K562 (cell line): ENCODE results near the gene FBXL12. TPM values are rescaled to one million over a fixed set of nuclear protein-coding genes. Genes with fewer than 3 reads are reported as not detected.

ENCODE experiments used
- ARID2 ChIP-seq: fragments of 450-650 bp; IDR thresholded peaks from 2 replicates; pipeline ENCODE4 v1.6.1; 2017; ENCODE audit warnings: antibody characterized with exemption, mild to moderate bottlenecking
- ATF3 ChIP-seq, 2 experiments: fragments of 450-650 bp in 1 of 2; sonication (generic) in 1 of 2; formaldehyde crosslinking in 1 of 2; IDR thresholded peaks in 1 of 2; conservative IDR thresholded peaks in 1 of 2; 2 replicates each; pipeline versions ENCODE4 v1.6.1 to v1.8.1; 2016 to 2023; ENCODE audit warnings: mild to moderate bottlenecking in 2 of 2, moderate library complexity in 2 of 2, inconsistent platforms in 1 of 2, missing genetic modification reagents in 1 of 2
- CHD2 ChIP-seq: IDR thresholded peaks from 2 replicates; pipeline ENCODE4 v1.6.1; 2011; ENCODE audit warnings: low read depth, low read length
- CREB5 ChIP-seq: fragments of 250-450 bp; sonication (Bioruptor Pico); IDR thresholded peaks from 2 replicates; pipeline ENCODE4 v1.5.0; 2020; ENCODE audit warnings: mild to moderate bottlenecking
- DPF2 ChIP-seq: fragments of 450-650 bp; IDR thresholded peaks from 2 replicates; pipeline ENCODE4 v1.6.1; 2016
- HNRNPLL ChIP-seq: fragments of 200-400 bp; formaldehyde crosslinking; IDR thresholded peaks from 2 replicates; pipeline ENCODE4 v1.6.1; 2017; ENCODE audit warnings: low read length, low read depth, mild to moderate bottlenecking; ENCODE audit not compliant: poor library complexity, severe bottlenecking
- NFATC3 ChIP-seq: fragments of 450-650 bp; IDR thresholded peaks from 2 replicates; pipeline ENCODE4 v1.6.1; 2017; ENCODE audit warnings: mild to moderate bottlenecking
- SMARCC2 ChIP-seq: fragments of 450-650 bp; IDR thresholded peaks from 2 replicates; pipeline ENCODE4 v1.6.1; 2017; ENCODE audit warnings: antibody characterized with exemption, moderate library complexity, mild to moderate bottlenecking, low read depth
- SRSF1 ChIP-seq: fragments of 200-400 bp; formaldehyde crosslinking; IDR thresholded peaks from 2 replicates; pipeline ENCODE4 v1.6.1; 2017; ENCODE audit warnings: mild to moderate bottlenecking, low read depth, low read length, moderate library complexity
- XRCC3 ChIP-seq: fragments of 450-650 bp; IDR thresholded peaks from 2 replicates; pipeline ENCODE4 v1.6.1; 2017; ENCODE audit warnings: mild to moderate bottlenecking, moderate library complexity
- ZBTB11 ChIP-seq, 3 experiments: fragments of 200-800 bp in 1 of 3; fragments of 250-450 bp in 1 of 3; fragments of 450-650 bp in 1 of 3; sonication (Bioruptor Pico) in 1 of 3; sonication (Bioruptor generic) in 1 of 3; formaldehyde crosslinking in 1 of 3; IDR thresholded peaks; 2 replicates each; pipeline versions ENCODE4 v1.6.1 to v1.8.0; 2016 to 2022; ENCODE audit warnings: mild to moderate bottlenecking in 2 of 3, missing genetic modification characterization in 2 of 3, missing compliant biosample characterization in 1 of 3, moderate library complexity in 1 of 3
- ZFP91 ChIP-seq: sonication (generic); formaldehyde crosslinking; IDR thresholded peaks from 2 replicates; pipeline ENCODE4 v1.8.0; 2022; ENCODE audit warnings: mild to moderate bottlenecking, missing genetic modification reagents
- ZNF232 ChIP-seq: sonication (generic); formaldehyde crosslinking; IDR thresholded peaks from 2 replicates; pipeline ENCODE4 v1.8.0; 2022; ENCODE audit warnings: mild to moderate bottlenecking, missing genetic modification reagents
- ZNF263 ChIP-seq: sonication (generic); formaldehyde crosslinking; IDR thresholded peaks from 2 replicates; pipeline ENCODE4 v1.8.0; 2022; ENCODE audit warnings: mild to moderate bottlenecking, missing genetic modification reagents, borderline replicate concordance
- ZNF780A ChIP-seq: fragments of 250-450 bp; sonication (Bioruptor Pico); IDR thresholded peaks from 2 replicates; pipeline ENCODE4 v1.5.0; 2021; ENCODE audit warnings: mild to moderate bottlenecking
- polyA plus RNA-seq, 8 experiments: library from polyadenylated mRNA; depleted of rRNA in 4 of 8; stranded (reverse) in 5 of 8; unstranded in 3 of 8; fragments of >200 nt; fragmentation: Nextera tagmentation in 2 of 8; fragmentation: Illumina TruSeq in 1 of 8; extraction: Ambion mirVana in 2 of 8; extraction: Trizol in 1 of 8; gene quantifications; 2 replicates each; pipeline versions ENCODE4 v1.2.1 to v1.2.3, GENCODE V29; 2011 to 2014; ENCODE audit warnings: inconsistent platforms in 1 of 8, missing spikeins in 1 of 8
- total RNA-seq, 7 experiments: library from RNA; depleted of rRNA in 6 of 7; stranded (reverse); fragments of >200 nt in 6 of 7; fragmentation: Illumina TruSeq in 2 of 7; extraction: Trizol in 2 of 7; gene quantifications; 2 replicates each; pipeline versions ENCODE4 v1.2.1 to v1.2.3, GENCODE V29; 2011 to 2021; ENCODE audit warnings: low replicate concordance in 1 of 7
- TF ChIP-seq, protein P1 (sequence below): fragments of 250-450 bp; sonication (Bioruptor Pico); IDR thresholded peaks from 2 replicates; pipeline ENCODE4 v1.8.0; 2021; ENCODE audit warnings: moderate library complexity, mild to moderate bottlenecking, inconsistent platforms

FBXL12 gene
- total and polyA plus RNA-seq, 9 of the 15 experiments (the other 6 are each of a cell fraction or from before 2014, with no cell fraction given): 2.7 to 40.5 (median 26.5) TPM

GRCh38 chr19:9818734-9819595, at the start of gene FBXL12 (continued):
- TF ChIP-seq NFATC3: no peak
- TF ChIP-seq DPF2: peak; percentile 30; the same call in 1 of the 2 replicates
- TF ChIP-seq HNRNPLL: no peak
- TF ChIP-seq ZBTB11 (CRISPR knock-in tag; IDR thresholded peaks at IDR 0.05): 0 out of 6 replicates have a peak, but pooled peaks of 1 of the 3 experiments have one; percentile 48
- no peak for TF ChIP-seq SMARCC2
- no peak for TF ChIP-seq ZNF780A (CRISPR knock-in tag)
- TF ChIP-seq ZNF263: no peak
- TF ChIP-seq ZNF232: no peak
- TF ChIP-seq ATF3 (IDR thresholded peaks at IDR 0.05): no peak
- TF ChIP-seq ATF3 (CRISPR knock-in tag; conservative IDR thresholded peaks at IDR 0.05): no peak
- no peak for TF ChIP-seq CREB5 (CRISPR knock-in tag)
- TF ChIP-seq XRCC3: no peak
- no peak for TF ChIP-seq ARID2
- TF ChIP-seq, protein P1, sequence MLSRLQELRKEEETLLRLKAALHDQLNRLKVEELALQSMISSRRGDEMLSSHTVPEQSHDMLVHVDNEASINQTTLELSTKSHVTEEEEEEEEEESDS (CRISPR knock-in tag): no peak
- TF ChIP-seq SRSF1: no peak
- no peak; the same call in 1 of the 2 replicates for TF ChIP-seq CHD2
- no peak for TF ChIP-seq ZFP91 (CRISPR knock-in tag)
